CMK (cell line): Measurements from ENCODE around the gene SIRT5.

Experiments
- DNase-seq: peaks from one replicate; pipeline ENCODE4 v3.0.0-alpha.2; 2010; ENCODE audit warnings: low read depth

The SIRT5 gene

DNA sequence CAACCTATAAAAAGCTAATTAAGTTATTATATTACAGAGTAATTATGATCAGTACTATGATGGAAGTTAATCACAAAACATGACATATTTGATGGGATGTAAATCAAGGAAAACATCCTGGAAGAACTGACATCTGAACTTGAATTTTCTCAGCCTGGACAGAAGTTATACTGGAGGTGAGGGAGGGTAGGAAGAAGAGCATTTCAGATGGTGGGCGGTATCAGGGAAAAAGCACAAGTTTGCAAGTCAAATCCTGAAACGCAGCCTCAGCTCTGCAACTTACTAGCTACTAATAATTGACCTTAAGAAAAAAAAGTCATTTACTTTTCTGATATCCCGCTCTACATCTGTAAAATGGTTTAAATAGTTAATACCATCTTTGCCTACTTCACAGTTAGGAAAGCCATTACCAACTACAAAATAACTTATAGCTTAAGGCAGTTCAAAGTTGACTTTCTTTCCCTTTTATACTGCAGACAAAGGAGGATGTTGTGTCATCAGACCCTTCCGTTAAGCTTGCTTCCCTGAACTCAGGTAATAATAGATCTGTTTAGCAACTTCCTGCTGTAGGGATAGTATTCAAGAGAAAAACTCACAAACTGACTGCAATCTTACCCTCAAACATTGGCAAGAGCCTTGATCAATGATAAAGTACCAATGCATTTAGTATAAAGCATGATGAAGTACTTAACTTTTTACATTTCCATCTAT, 61.7 kb downstream of the SIRT5 start:
- DNase-seq, result no peak

- DNase-seq, result no peak
These were observed 63.6 kb downstream of the SIRT5 start for GRCh38 chr6:13638014-13638413.

- DNase-seq, result no peak
These were observed 64.2 kb downstream of the SIRT5 start for GRCh38 chr6:13638626-13639025.

- no peak for DNase-seq
These were observed 66.9 kb downstream of the SIRT5 start for GRCh38 chr6:13641315-13641714.

- no peak for DNase-seq
These were observed 68.7 kb downstream of the SIRT5 start for GRCh38 chr6:13643125-13643524.

DNA sequence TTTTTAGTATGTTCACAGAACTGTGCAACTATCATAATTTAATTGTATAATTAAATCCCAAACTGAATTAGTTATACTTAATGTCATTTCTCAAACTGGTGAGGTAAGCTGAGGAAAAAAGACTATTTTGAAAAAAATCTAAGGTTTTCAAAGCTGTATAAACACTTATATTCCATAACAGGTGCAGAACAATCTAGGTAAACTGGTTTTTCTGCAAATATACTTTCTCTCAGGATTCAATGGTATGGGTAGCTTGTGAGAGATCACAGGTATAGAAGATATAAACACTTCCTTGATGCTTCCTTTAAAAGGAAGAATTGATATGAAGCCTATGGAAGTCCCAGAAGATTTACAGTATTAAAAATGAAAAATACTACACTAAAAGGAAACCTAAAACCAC, 74.4 kb downstream of the SIRT5 start:
- DNase-seq, result no peak

GRCh38 chr6:13649393-13649792, 75.0 kb downstream of the SIRT5 start:
- no peak for DNase-seq

GRCh38 chr6:13653296-13653695, 78.9 kb downstream of the SIRT5 start:
- DNase-seq, result no peak

GRCh38 chr6:13654496-13654895, 80.1 kb downstream of the SIRT5 start:
- no peak for DNase-seq

- no peak for DNase-seq
These were observed 81.3 kb downstream of the SIRT5 start for GRCh38 chr6:13655700-13656099.

- no peak for DNase-seq
These were observed 85.9 kb downstream of the SIRT5 start for GRCh38 chr6:13660273-13660672.

DNA sequence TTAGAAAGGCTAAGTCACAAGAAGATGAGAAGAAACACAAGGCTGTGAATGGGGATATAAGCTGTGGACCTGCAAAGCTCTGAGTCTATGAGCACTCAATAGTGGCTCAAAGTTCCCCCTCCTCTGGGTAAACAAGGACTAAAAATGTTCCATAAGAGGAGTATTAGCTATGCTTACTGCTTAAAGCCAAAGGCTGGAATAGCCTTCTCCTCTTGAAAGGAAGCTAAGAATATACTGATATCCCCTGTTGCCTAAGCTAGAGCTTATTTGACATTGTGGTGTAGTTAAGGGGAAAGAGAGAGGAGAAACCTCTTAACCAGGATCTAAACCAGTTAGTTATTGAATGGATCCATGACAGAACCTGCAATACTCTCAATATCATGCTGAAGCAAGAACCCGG, 86.5 kb downstream of the SIRT5 start:
- no peak for DNase-seq

- DNase-seq, result no peak
These were observed 87.2 kb downstream of the SIRT5 start for GRCh38 chr6:13661647-13662046.

DNA sequence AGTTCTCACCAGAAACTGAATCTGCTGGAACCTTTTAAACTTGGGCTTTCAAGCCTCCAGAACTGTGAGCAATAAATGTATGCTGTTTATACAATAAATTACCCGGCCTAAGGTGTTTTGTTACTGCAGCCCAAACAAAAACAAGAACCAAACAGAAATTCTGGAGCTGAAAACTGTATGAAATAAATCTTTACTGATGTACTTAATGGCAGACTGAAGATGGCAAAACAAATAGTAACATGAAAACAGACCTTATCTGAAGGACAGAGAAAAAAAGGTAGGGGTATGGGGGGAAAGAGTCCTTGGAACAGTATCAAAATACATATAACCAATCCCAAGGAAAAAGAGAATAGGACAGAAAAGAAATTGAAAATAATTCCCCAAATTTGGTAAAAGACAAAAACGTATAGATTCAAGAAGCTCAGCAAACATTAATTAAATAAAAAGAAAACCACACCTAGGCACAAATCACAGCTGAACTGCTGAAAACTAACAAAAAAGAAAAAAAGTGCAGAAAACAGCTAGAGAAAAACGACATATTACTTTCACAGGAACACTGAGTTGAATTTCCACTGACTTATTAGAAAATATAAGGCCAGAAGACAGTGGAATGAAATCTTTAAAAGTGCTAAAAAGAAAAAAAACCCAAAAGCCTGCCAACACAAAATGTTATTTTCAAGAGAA, 88.4 kb downstream of the SIRT5 start:
- DNase-seq, result no peak

- DNase-seq, result no peak
These were observed 89.6 kb downstream of the SIRT5 start for GRCh38 chr6:13663986-13664385.
